HEK293 (cell line): ENCODE measurements around the gene DHX32.
"Not testable (repeated sequence)": the region's sequence is repeated elsewhere in the genome, so short reads cannot be mapped to it uniquely, and the experiment has no call there.

Experiments
- BCL11A ChIP-seq: fragments of 450-650 bp; formaldehyde crosslinking; IDR thresholded peaks from 2 replicates; pipeline ENCODE4 v1.5.1; 2016; ENCODE audit warnings: low read depth, missing biosample characterization, missing genetic modification characterization
- RBAK ChIP-seq: fragments of 450-650 bp; formaldehyde crosslinking; IDR thresholded peaks from 2 replicates; pipeline ENCODE4 v1.5.1; 2016; ENCODE audit warnings: missing biosample characterization, missing genetic modification characterization
- YY1 ChIP-seq: fragments of 450-650 bp; formaldehyde crosslinking; IDR thresholded peaks from 2 replicates; pipeline ENCODE4 v1.5.1; 2018; ENCODE audit warnings: missing biosample characterization, missing genetic modification characterization
- ZNF121 ChIP-seq: fragments of 450-650 bp; formaldehyde crosslinking; IDR thresholded peaks from 2 replicates; pipeline ENCODE4 v1.5.1; 2016; ENCODE audit warnings: missing biosample characterization, missing genetic modification characterization
- ZNF184 ChIP-seq: fragments of 450-650 bp; IDR thresholded peaks from 2 replicates; pipeline ENCODE4 v1.5.1; 2018; ENCODE audit warnings: missing biosample characterization, mild to moderate bottlenecking, missing genetic modification characterization
- ZNF335 ChIP-seq: fragments of 450-650 bp; formaldehyde crosslinking; conservative IDR thresholded peaks from 2 replicates; pipeline ENCODE4 v1.5.1; 2016; ENCODE audit warnings: missing biosample characterization, missing genetic modification characterization
- ZNF558 ChIP-seq: fragments of 450-650 bp; formaldehyde crosslinking; IDR thresholded peaks from 2 replicates; pipeline ENCODE4 v1.5.1; 2016; ENCODE audit warnings: missing biosample characterization, missing genetic modification characterization
- ZNF830 ChIP-seq: fragments of 450-650 bp; IDR thresholded peaks from 2 replicates; pipeline ENCODE4 v1.5.0; 2018; ENCODE audit warnings: missing biosample characterization, missing genetic modification characterization, low read depth, mild to moderate bottlenecking, moderate library complexity
- TF ChIP-seq, protein P1 (sequence below): fragments of 450-650 bp; formaldehyde crosslinking; IDR thresholded peaks from 2 replicates; pipeline ENCODE4 v1.5.1; 2017; ENCODE audit warnings: missing biosample characterization, missing genetic modification characterization
- TF ChIP-seq, protein P2 (sequence below): fragments of 450-650 bp; formaldehyde crosslinking; optimal IDR thresholded peaks from 2 replicates; pipeline ENCODE3; 2016; ENCODE audit warnings: missing biosample characterization, mild to moderate bottlenecking, missing genetic modification characterization
- TF ChIP-seq, protein P3 (sequence below): fragments of 450-650 bp; formaldehyde crosslinking; IDR thresholded peaks from 2 replicates; pipeline ENCODE4 v1.5.1; 2016; ENCODE audit warnings: missing biosample characterization, missing genetic modification characterization
- TF ChIP-seq, protein P4 (sequence below): fragments of 450-650 bp; formaldehyde crosslinking; IDR thresholded peaks from 2 replicates; pipeline ENCODE4 v1.5.1; 2016; ENCODE audit warnings: missing biosample characterization, missing genetic modification characterization
- TF ChIP-seq, protein P5 (sequence below): fragments of 450-650 bp; formaldehyde crosslinking; IDR thresholded peaks from 2 replicates; pipeline ENCODE4 v1.5.1; 2016; ENCODE audit warnings: missing biosample characterization, missing genetic modification characterization

DNA sequence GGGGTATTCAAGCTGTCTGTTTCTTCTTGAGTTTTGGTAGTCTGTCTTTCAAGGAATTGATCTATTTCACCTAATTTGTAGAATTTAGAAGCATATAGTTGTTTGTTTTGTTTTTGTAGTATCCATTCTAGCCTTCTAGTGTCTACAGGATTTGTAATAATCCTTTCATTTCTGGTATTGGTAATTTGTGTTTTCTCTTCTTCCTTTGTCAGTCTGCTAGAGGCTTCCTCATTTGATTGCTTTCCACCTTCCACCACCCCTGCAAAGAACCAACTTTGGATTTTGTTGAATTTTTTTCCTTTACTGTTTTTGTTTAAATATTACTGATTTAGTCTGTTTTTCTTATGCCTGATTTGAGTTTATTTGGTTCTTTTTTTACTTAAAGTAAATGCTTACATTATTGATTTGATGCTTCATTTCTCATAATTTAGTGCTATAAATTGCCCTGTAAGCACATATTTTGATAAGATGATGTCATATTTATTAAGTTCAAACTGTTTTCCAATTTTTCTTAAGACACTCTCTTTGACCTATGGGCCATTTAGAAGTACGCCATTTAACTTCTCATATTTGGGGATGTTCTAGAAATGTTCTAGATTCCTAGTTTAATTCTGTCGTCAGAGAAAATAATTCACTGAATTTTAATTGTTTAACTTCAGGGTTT lies 40.7 kb upstream of the DHX32 start:
- TF ChIP-seq, protein P1, sequence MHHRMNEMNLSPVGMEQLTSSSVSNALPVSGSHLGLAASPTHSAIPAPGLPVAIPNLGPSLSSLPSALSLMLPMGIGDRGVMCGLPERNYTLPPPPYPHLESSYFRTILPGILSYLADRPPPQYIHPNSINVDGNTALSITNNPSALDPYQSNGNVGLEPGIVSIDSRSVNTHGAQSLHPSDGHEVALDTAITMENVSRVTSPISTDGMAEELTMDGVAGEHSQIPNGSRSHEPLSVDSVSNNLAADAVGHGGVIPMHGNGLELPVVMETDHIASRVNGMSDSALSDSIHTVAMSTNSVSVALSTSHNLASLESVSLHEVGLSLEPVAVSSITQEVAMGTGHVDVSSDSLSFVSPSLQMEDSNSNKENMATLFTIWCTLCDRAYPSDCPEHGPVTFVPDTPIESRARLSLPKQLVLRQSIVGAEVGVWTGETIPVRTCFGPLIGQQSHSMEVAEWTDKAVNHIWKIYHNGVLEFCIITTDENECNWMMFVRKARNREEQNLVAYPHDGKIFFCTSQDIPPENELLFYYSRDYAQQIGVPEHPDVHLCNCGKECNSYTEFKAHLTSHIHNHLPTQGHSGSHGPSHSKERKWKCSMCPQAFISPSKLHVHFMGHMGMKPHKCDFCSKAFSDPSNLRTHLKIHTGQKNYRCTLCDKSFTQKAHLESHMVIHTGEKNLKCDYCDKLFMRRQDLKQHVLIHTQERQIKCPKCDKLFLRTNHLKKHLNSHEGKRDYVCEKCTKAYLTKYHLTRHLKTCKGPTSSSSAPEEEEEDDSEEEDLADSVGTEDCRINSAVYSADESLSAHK = not testable (repeated sequence)
- not testable (repeated sequence) for TF ChIP-seq RBAK (tag by site-specific recombination); ZNF558 (tag by site-specific recombination); ZNF830 (tag by site-specific recombination); BCL11A (tag by site-specific recombination); YY1 (tag by site-specific recombination); ZNF184; ZNF335 (tag by site-specific recombination); ZNF121 (tag by site-specific recombination)
- TF ChIP-seq, protein P2, sequence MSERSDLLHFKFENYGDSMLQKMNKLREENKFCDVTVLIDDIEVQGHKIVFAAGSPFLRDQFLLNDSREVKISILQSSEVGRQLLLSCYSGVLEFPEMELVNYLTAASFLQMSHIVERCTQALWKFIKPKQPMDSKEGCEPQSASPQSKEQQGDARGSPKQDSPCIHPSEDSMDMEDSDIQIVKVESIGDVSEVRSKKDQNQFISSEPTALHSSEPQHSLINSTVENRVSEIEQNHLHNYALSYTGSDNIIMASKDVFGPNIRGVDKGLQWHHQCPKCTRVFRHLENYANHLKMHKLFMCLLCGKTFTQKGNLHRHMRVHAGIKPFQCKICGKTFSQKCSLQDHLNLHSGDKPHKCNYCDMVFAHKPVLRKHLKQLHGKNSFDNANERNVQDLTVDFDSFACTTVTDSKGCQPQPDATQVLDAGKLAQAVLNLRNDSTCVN (tag by site-specific recombination) = not testable (repeated sequence)
- TF ChIP-seq, protein P3, sequence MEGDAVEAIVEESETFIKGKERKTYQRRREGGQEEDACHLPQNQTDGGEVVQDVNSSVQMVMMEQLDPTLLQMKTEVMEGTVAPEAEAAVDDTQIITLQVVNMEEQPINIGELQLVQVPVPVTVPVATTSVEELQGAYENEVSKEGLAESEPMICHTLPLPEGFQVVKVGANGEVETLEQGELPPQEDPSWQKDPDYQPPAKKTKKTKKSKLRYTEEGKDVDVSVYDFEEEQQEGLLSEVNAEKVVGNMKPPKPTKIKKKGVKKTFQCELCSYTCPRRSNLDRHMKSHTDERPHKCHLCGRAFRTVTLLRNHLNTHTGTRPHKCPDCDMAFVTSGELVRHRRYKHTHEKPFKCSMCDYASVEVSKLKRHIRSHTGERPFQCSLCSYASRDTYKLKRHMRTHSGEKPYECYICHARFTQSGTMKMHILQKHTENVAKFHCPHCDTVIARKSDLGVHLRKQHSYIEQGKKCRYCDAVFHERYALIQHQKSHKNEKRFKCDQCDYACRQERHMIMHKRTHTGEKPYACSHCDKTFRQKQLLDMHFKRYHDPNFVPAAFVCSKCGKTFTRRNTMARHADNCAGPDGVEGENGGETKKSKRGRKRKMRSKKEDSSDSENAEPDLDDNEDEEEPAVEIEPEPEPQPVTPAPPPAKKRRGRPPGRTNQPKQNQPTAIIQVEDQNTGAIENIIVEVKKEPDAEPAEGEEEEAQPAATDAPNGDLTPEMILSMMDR (tag by site-specific recombination) = not testable (repeated sequence)
- TF ChIP-seq, protein P4, sequence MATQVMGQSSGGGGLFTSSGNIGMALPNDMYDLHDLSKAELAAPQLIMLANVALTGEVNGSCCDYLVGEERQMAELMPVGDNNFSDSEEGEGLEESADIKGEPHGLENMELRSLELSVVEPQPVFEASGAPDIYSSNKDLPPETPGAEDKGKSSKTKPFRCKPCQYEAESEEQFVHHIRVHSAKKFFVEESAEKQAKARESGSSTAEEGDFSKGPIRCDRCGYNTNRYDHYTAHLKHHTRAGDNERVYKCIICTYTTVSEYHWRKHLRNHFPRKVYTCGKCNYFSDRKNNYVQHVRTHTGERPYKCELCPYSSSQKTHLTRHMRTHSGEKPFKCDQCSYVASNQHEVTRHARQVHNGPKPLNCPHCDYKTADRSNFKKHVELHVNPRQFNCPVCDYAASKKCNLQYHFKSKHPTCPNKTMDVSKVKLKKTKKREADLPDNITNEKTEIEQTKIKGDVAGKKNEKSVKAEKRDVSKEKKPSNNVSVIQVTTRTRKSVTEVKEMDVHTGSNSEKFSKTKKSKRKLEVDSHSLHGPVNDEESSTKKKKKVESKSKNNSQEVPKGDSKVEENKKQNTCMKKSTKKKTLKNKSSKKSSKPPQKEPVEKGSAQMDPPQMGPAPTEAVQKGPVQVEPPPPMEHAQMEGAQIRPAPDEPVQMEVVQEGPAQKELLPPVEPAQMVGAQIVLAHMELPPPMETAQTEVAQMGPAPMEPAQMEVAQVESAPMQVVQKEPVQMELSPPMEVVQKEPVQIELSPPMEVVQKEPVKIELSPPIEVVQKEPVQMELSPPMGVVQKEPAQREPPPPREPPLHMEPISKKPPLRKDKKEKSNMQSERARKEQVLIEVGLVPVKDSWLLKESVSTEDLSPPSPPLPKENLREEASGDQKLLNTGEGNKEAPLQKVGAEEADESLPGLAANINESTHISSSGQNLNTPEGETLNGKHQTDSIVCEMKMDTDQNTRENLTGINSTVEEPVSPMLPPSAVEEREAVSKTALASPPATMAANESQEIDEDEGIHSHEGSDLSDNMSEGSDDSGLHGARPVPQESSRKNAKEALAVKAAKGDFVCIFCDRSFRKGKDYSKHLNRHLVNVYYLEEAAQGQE (tag by site-specific recombination) = not testable (repeated sequence)
- TF ChIP-seq, protein P5, sequence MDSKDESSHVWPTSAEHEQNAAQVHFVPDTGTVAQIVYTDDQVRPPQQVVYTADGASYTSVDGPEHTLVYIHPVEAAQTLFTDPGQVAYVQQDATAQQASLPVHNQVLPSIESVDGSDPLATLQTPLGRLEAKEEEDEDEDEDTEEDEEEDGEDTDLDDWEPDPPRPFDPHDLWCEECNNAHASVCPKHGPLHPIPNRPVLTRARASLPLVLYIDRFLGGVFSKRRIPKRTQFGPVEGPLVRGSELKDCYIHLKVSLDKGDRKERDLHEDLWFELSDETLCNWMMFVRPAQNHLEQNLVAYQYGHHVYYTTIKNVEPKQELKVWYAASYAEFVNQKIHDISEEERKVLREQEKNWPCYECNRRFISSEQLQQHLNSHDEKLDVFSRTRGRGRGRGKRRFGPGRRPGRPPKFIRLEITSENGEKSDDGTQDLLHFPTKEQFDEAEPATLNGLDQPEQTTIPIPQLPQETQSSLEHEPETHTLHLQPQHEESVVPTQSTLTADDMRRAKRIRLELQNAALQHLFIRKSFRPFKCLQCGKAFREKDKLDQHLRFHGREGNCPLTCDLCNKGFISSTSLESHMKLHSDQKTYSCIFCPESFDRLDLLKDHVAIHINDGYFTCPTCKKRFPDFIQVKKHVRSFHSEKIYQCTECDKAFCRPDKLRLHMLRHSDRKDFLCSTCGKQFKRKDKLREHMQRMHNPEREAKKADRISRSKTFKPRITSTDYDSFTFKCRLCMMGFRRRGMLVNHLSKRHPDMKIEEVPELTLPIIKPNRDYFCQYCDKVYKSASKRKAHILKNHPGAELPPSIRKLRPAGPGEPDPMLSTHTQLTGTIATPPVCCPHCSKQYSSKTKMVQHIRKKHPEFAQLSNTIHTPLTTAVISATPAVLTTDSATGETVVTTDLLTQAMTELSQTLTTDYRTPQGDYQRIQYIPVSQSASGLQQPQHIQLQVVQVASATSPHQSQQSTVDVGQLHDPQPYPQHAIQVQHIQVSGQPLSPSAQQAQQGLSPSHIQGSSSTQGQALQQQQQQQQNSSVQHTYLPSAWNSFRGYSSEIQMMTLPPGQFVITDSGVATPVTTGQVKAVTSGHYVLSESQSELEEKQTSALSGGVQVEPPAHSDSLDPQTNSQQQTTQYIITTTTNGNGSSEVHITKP = not testable (repeated sequence)
